ELR (cell line): ENCODE data around the gene TBC1D22B.
A peak's percentile ranks its signal among the peaks of the same experiment; 100 is the strongest.

ENCODE experiments used
- DNase-seq: peaks from one replicate; pipeline ENCODE4 v3.0.0-alpha.2; 2015; ENCODE audit warnings: low read depth

Gene TBC1D22B, protein sequence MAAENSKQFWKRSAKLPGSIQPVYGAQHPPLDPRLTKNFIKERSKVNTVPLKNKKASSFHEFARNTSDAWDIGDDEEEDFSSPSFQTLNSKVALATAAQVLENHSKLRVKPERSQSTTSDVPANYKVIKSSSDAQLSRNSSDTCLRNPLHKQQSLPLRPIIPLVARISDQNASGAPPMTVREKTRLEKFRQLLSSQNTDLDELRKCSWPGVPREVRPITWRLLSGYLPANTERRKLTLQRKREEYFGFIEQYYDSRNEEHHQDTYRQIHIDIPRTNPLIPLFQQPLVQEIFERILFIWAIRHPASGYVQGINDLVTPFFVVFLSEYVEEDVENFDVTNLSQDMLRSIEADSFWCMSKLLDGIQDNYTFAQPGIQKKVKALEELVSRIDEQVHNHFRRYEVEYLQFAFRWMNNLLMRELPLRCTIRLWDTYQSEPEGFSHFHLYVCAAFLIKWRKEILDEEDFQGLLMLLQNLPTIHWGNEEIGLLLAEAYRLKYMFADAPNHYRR

DNA sequence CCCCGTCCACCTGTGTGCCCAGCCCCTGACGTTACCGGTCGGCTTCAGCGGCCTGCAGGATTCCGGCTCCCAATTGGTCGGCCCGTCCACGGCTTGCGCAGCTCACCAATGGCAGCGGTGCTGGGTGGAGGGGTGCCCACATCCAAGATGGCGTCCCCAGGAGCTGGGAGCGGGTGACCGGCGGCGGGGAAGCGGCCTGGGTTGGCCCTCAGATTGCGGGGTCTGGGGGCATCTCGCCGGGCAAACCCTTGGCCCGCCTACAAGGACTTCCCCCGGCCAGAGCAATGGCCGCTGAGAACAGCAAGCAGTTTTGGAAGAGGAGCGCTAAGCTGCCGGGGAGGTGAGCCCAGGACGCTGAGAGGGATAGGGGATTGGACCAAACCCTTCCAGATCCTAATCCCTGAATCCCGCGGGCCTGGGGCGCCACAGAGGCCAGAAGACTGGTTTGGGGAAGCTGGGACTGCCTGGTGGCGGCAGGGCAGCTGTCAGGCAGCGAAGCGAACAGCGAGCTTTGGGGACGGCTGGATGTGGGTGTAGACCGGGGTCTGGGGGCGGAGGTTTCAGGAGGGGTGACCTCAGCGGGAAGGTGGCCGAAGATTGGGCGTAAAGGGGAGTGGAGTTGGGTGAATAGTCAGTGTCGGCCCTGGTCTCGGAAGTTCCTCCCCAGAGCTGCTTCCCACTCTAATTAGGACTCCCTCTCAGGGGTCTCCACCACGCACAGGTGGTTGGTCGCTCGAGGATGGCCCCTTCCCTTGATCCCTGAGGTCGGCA is at the start of gene TBC1D22B, which contains the start of gene TMEM217:
TBC1D22B (plus strand) TSS at position 139 of the 771 bp plus-strand sequence; CDS start at position 285, 146 bp downstream.
TMEM217 (minus strand) TSS at position 511 of the 771 bp plus-strand sequence. CDS start 39,114 bp downstream, outside the sequence.
- DNase-seq, result peak; percentile 97

DNA sequence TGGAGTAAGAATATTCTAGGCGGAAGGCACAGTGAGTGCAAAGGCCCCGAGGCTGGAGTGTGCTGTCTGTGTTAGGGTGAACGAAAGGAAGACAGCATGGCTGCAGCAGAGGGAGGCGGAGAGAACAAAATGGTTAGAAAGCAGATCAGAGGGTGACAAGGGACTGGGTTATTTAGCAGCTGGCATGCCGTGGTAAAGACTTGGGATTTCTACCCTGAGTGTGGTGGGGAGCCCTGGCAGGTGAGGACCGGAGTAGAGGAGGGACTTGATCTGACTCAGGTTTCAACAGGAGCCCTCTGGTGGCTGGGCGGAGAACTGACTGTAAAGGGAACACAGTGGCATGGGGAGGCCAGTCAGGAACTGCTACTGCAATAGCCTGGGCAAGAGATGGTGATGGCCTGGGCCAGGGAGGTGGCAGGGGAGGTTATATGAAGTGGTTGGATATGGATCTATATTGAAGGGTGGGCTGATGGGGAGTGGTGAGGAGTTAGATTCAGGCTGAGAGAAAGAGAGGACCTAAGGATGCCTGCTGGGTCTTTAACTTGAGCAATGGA is 49.6 kb upstream of the TBC1D22B start:
- DNase-seq, result peak; percentile 78

GRCh38 chr6:37208793-37209192 is 48.8 kb upstream of the TBC1D22B start:
- DNase-seq, result no peak

GRCh38 chr6:37209461-37210205 is 47.9 kb upstream of the TBC1D22B start:
- DNase-seq, result no peak

GRCh38 chr6:37210313-37210968 is 47.1 kb upstream of the TBC1D22B start:
- DNase-seq, result peak; percentile 86

DNA sequence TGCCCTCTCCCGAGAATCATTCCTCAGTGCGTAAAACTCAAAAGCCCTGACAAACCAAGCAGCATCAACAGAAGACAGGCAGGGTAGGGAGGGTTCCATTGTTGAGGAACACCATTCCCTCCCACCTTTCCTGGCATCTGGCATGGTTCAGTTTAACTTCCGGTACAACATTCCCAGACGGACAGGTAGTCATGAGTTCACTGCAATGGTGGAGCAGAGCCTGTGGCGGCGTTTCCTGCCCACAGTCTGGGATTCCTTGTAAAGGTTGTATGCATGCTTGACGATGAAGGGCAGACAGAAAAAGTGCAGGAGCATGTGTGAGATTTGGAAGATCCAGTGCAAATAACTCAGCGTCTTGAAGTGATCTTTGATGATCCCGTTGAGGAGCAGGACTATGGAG is 45.3 kb upstream of the TBC1D22B start:
- DNase-seq, result no peak

GRCh38 chr6:37218061-37218460 is 39.5 kb upstream of the TBC1D22B start:
- DNase-seq, result no peak

DNA sequence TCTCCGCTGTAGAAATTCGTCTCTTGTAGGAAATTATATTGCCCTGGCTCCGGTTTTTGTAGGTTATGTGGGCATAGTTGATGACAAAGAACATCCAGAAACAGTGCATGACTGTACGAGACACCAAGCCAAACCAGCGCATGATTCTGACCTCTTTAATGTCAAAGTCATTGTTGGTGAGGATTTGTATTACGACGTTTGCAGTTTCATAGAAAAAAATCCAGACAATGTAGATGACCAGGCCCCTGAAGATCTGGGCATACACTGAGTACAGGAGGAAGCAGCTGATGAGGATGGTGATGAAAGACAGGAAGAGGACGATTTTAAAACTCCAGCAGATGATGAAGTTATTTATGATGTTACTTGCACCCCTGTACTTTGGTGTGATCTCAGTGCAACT is 39.1 kb upstream of the TBC1D22B start:
- no peak for DNase-seq

DNA sequence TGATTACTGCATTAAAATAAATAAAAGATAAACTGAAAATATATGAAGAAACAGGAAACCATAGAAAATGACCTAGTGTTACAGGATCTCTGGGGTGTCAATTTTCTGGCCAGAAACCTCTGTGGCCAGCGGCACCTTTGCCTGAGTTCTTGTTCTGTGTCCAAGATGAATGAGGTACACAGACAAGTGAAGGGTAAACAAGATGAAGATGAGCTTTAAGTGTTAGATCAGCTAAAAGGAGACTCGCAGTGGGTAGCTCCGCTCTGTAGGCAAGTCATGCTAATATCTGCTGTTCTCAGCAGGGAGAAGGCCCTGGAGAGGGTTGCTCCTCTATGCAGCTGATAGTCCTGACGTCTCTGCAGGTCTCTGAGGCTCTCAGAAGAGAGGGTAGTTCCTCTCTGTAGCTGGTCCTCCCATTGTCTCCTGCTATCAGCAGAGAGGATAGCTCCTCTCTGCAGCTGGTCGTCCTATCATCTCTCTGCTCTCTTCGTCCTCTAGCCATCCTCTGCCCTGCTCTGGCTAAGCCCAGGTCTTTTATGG is 35.9 kb upstream of the TBC1D22B start:
- DNase-seq, result no peak

- DNase-seq, result peak; percentile 93
These were observed 35.2 kb upstream of the TBC1D22B start for GRCh38 chr6:37222125-37222967.

GRCh38 chr6:37222992-37223391 is 34.6 kb upstream of the TBC1D22B start:
- DNase-seq, result no peak

DNA sequence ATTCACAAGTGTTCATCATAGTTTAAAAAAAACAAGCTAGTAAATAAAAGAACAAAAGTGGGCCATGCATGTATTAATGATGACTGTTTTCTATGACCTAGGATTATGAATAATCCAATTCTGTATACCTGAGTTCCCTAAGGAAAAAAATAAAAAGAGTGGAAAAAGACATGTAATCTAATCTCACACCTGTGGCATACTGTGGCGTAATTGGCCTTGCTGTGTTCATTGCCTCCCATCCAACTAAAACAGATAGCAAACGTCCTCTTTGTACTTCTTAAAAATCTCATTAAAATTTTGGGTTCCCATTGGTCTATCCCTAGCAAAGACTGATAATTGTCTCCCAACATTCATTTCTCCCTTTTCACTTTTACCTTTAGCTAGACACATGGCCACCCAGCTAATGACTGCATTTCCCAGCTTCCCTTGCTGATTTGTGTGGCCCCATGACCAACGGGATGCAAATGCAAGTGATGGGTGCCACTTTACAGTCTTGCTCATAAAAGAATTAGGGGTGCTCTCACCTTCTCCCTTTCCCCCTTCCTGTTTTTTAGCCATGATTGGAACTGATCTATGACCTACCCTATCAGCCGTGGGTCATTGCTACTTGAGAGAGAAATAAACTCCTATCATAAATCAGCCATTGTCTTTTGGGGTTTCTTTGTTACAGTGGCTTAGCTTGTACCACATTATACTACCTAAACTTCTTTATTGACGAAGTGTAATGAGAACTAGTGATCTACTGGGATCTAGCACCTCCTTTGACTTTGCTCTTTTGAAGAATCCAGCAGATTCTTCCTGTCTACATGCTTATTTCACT is 32.0 kb upstream of the TBC1D22B start:
- DNase-seq, result no peak

GRCh38 chr6:37230104-37230503 is 27.5 kb upstream of the TBC1D22B start:
- no peak for DNase-seq

GRCh38 chr6:37232430-37233017 is 25.0 kb upstream of the TBC1D22B start:
- DNase-seq, result no peak

DNA sequence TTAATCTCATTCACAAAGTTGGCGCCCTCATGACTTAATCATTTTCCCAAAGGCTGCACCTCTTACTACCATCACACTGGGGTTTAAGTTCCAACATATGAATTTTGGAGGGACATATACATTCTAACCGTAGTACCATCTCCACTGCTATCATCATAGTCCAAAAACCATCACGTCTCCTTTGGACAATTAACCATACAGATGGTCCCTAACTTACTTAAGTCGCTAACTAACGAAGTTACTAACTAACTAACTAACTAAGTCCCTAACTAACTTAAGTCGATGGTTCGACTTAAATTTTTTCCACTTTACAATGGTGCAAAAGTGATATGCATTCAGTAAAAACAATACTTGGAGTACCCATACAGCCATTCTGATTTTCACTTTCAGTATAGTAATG is 24.0 kb upstream of the TBC1D22B start:
- DNase-seq, result no peak

- peak; percentile 51 for DNase-seq
These were observed 20.7 kb upstream of the TBC1D22B start for GRCh38 chr6:37236921-37237320.

- DNase-seq, result no peak
These were observed 19.8 kb upstream of the TBC1D22B start for GRCh38 chr6:37237789-37238188.

- no peak for DNase-seq
These were observed 19.2 kb upstream of the TBC1D22B start for GRCh38 chr6:37238381-37238780.

DNA sequence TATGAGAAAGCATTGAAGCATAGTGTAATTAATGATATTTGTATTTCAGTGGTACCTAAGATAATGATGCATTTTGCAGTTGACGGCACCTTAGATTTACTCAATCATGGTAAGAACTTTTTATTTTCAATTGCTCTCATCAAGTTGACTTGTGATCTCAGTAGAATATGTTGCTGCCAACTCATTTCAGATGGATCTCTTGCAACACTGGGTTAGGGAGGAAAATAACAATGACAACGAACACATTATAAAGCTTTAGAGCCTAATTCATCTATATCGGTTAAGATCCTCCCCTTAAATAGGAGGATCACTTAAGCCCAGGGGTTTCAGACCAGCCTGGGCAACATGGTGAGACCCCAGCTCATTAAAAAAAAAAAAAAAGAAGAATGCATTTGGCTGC is 18.0 kb upstream of the TBC1D22B start:
- peak; percentile 40 for DNase-seq
